GM12878 (cell line): Measurements from ENCODE around the gene CENPE. TPM values are rescaled to one million over a fixed set of nuclear protein-coding genes. Genes with fewer than 3 reads are reported as not detected.

Source experiments
- ATAC-seq: fragments of 200-7000 bp; cut with Tn5 transposase; 3 replicates; pipeline ENCODE4 v1.9.1; 2020; ENCODE audit warnings: mild to moderate bottlenecking, moderate library complexity
- BruUV-seq: library from RNA; stranded (reverse); fragments of 400-500 nt; replicated peaks from 2 replicates; lab custom pipeline; 2021; lab: Mats Ljungman, UMichigan
- CTCF ChIA-PET: fragments of 300-600 bp; sonication (Branson Sonifier 250); formaldehyde crosslinking; extraction: SDS; loops from one replicate; lab custom pipeline; 2021; ENCODE audit warnings: inconsistent platforms; lab: Yijun Ruan, JAX
- POLR2A ChIA-PET: fragments of 350-600 bp; formaldehyde crosslinking; extraction: SDS; loops from one replicate; lab custom pipeline; 2021; ENCODE audit warnings: inconsistent platforms; lab: Charles Lee
- RAD21 ChIA-PET: fragments of 300-600 bp; sonication (Branson Sonifier 250); formaldehyde crosslinking; loops from one replicate; lab custom pipeline; 2023; ENCODE audit warnings: antibody characterized with exemption; ENCODE audit not compliant: unreplicated experiment; lab: Charles Lee
- SMC1A ChIA-PET: fragments of 300-600 bp; sonication (Branson Sonifier 250); formaldehyde crosslinking; loops from one replicate; lab custom pipeline; 2023; ENCODE audit not compliant: unreplicated experiment, uncharacterized antibody; lab: Charles Lee
- DNase-seq: peaks from one replicate; pipeline ENCODE4 v3.0.0-alpha.2; 2011; ENCODE audit warnings: low read depth, low spot score
- FAIRE-seq: peaks from 3 replicates; lab custom pipeline; 2011; peaks lifted over from hg19 to GRCh38; lab: Jason Lieb, UNC
- H2AFZ ChIP-seq: 2 replicates; pipeline ENCODE4 v1.6.0; 2011; ENCODE audit warnings: low read depth, low read length, control low read depth; ENCODE audit not compliant: control insufficient read depth
- H3K27ac ChIP-seq: 2 replicates; pipeline ENCODE4 v1.5.1; 2011; ENCODE audit warnings: control low read depth; ENCODE audit not compliant: control insufficient read depth, insufficient read depth
- H3K27me3 ChIP-seq, 2 experiments: replicated peaks in 1 of 2; 2 replicates each; pipeline versions ENCODE4 v1.6.0 to v1.6.1; 2011; ENCODE audit warnings: low read length in 1 of 2; ENCODE audit not compliant: control insufficient read depth in 2 of 2, insufficient read depth in 2 of 2
- H3K36me3 ChIP-seq, 2 experiments: 2 replicates each; pipeline ENCODE4 v1.5.1; 2011; ENCODE audit warnings: low read length in 1 of 2; ENCODE audit not compliant: control insufficient read depth in 2 of 2, insufficient read depth in 2 of 2
- H3K4me1 ChIP-seq: 2 replicates; pipeline ENCODE4 v1.6.1; 2011; ENCODE audit warnings: mild to moderate bottlenecking, low read length, moderate library complexity, mixed read lengths; ENCODE audit not compliant: control insufficient read depth, insufficient read depth
- H3K4me2 ChIP-seq: 2 replicates; pipeline ENCODE4 v1.6.0; 2011; ENCODE audit warnings: control low read depth; ENCODE audit not compliant: control insufficient read depth, insufficient read depth
- H3K4me3 ChIP-seq: fragments of 200-600 bp; sonication (generic); 2 replicates; pipeline ENCODE4 v1.5.1; 2016
- H3K79me2 ChIP-seq: 2 replicates; pipeline ENCODE4 v1.6.0; 2011; ENCODE audit warnings: low read length; ENCODE audit not compliant: control insufficient read depth, insufficient read depth
- H3K9ac ChIP-seq: 2 replicates; pipeline ENCODE4 v1.8.0; 2011; ENCODE audit warnings: low read length, control low read depth, mixed read lengths; ENCODE audit not compliant: control insufficient read depth, insufficient read depth
- H3K9me3 ChIP-seq: replicated peaks from 3 replicates; pipeline ENCODE4 v1.5.1; 2011; ENCODE audit warnings: mild to moderate bottlenecking, low read length; ENCODE audit not compliant: control insufficient read depth, insufficient read depth
- H4K20me1 ChIP-seq: 2 replicates; pipeline ENCODE4 v1.6.0; 2011; ENCODE audit not compliant: control insufficient read depth, insufficient read depth
- BHLHE40 ChIP-seq, 2 experiments: fragments of 450-650 bp in 1 of 2; IDR thresholded peaks; 2 replicates each; pipeline ENCODE4 v1.6.1; 2011 to 2017; ENCODE audit warnings: low read depth in 2 of 2, borderline replicate concordance in 1 of 2, improper control_type of control experiment in 1 of 2, low read length in 1 of 2, mild to moderate bottlenecking in 1 of 2
- BRCA1 ChIP-seq: IDR thresholded peaks from 2 replicates; pipeline ENCODE4 v1.6.1; 2011; ENCODE audit warnings: low read depth, low read length, improper control_type of control experiment
- CBFB ChIP-seq: IDR thresholded peaks from 2 replicates; pipeline ENCODE4 v1.6.1; 2016; ENCODE audit warnings: antibody characterized with exemption, low read depth
- CREM ChIP-seq: IDR thresholded peaks from 2 replicates; pipeline ENCODE4 v1.6.1; 2014; ENCODE audit warnings: antibody characterized with exemption, low read depth
- DPF2 ChIP-seq: fragments of 450-650 bp; IDR thresholded peaks from 2 replicates; pipeline ENCODE4 v1.6.1; 2017; ENCODE audit warnings: mild to moderate bottlenecking
- FOS ChIP-seq: IDR thresholded peaks from 3 replicates; pipeline ENCODE4 v1.6.1; 2011; ENCODE audit warnings: borderline replicate concordance; ENCODE audit not compliant: insufficient read length; ENCODE audit errors: extremely low read depth
- IKZF2 ChIP-seq, 2 experiments: fragments of 450-650 bp; IDR thresholded peaks; 2 replicates each; pipeline ENCODE4 v1.6.1; 2017; ENCODE audit warnings: mild to moderate bottlenecking in 2 of 2, moderate library complexity in 2 of 2
- KDM1A ChIP-seq: fragments of 200-600 bp; sonication (generic); IDR thresholded peaks from 2 replicates; pipeline ENCODE4 v1.6.1; 2016; ENCODE audit warnings: borderline replicate concordance
- LARP7 ChIP-seq: fragments of 450-650 bp; IDR thresholded peaks from 2 replicates; pipeline ENCODE4 v1.6.1; 2017; ENCODE audit warnings: mild to moderate bottlenecking
- MEF2B ChIP-seq: fragments of 450-650 bp; IDR thresholded peaks from 2 replicates; pipeline ENCODE4 v1.6.1; 2018; ENCODE audit warnings: mild to moderate bottlenecking, moderate library complexity; ENCODE audit not compliant: partially characterized antibody, poor library complexity, severe bottlenecking
- NRF1 ChIP-seq: conservative IDR thresholded peaks from 2 replicates; pipeline ENCODE4 v1.6.1; 2011; ENCODE audit warnings: mild to moderate bottlenecking, low read depth, low read length, improper control_type of control experiment
- POLR2A ChIP-seq: IDR thresholded peaks from 2 replicates; pipeline ENCODE4 v1.6.1; 2011; ENCODE audit warnings: low read depth, mild to moderate bottlenecking, low read length
- PRDM15 ChIP-seq: fragments of 450-650 bp; formaldehyde crosslinking; IDR thresholded peaks from 2 replicates; pipeline ENCODE4 v1.4.0; 2020; ENCODE audit warnings: mild to moderate bottlenecking, moderate library complexity
- RELB ChIP-seq: fragments of 450-650 bp; IDR thresholded peaks from 2 replicates; pipeline ENCODE4 v1.6.1; 2017; ENCODE audit warnings: low read depth, mild to moderate bottlenecking, moderate library complexity
- RFX5 ChIP-seq: IDR thresholded peaks from 2 replicates; pipeline ENCODE4 v1.6.1; 2011; ENCODE audit warnings: low read depth, low read length, improper control_type of control experiment
- TCF3 ChIP-seq: IDR thresholded peaks from 2 replicates; pipeline ENCODE4 v1.6.1; 2012; ENCODE audit warnings: low read depth, mild to moderate bottlenecking, low read length, borderline replicate concordance; ENCODE audit not compliant: insufficient read depth
- USF2 ChIP-seq: IDR thresholded peaks from 2 replicates; pipeline ENCODE4 v1.6.1; 2011; ENCODE audit warnings: low read depth, low read length, improper control_type of control experiment, borderline replicate concordance
- ZNF207 ChIP-seq: fragments of 450-650 bp; IDR thresholded peaks from 2 replicates; pipeline ENCODE4 v1.6.1; 2014; ENCODE audit warnings: antibody characterized with exemption, mild to moderate bottlenecking, borderline replicate concordance
- ZNF217 ChIP-seq: fragments of 450-650 bp; IDR thresholded peaks from 2 replicates; pipeline ENCODE4 v1.6.1; 2017; ENCODE audit warnings: antibody characterized with exemption, mild to moderate bottlenecking
- WGBS: methylation state at CpG from one replicate; pipeline ENCODE4 v1.1.6; 2016; ENCODE audit warnings: low lambda C conversion rate; ENCODE audit not compliant: insufficient replicate concordance, insufficient coverage; ENCODE audit errors: missing lambda C conversion rate; 5-methylcytosine and 5-hydroxymethylcytosine counted together
- in situ Hi-C: fragments of 300-500 bp; cut with MboI; formaldehyde crosslinking; loops from 9 replicates; pipeline ENCODE4 v1.14.3; 2018; ENCODE audit warnings: mixed read lengths
- intact Hi-C: fragments of 100-400 bp; cut with micrococcal nuclease; formaldehyde crosslinking; loops from one replicate; pipeline ENCODE4 v1.14.2; 2022; ENCODE audit not compliant: unreplicated experiment
- polyA plus RNA-seq, 11 experiments: library from polyadenylated mRNA; depleted of rRNA in 4 of 11; unstranded in 6 of 11; stranded (reverse) in 5 of 11; fragments of >200 nt; fragmentation: Nextera tagmentation in 4 of 11; fragmentation: Illumina TruSeq in 1 of 11; extraction: Ambion mirVana in 4 of 11; extraction: Trizol in 1 of 11; gene quantifications; 1 replicate in 1 of 11; 2 replicates in 10 of 11; pipeline versions ENCODE4 v1.2.1 to v1.2.3, GENCODE V29; 2011 to 2016; ENCODE audit warnings: inconsistent platforms in 2 of 11, missing spikeins in 2 of 11, low read depth in 1 of 11
- total RNA-seq, 4 experiments: library from RNA; depleted of rRNA in 3 of 4; stranded (reverse); fragments of >200 nt in 3 of 4; fragmentation: Illumina TruSeq in 1 of 4; extraction: Trizol in 1 of 4; gene quantifications; 2 replicates each; pipeline versions ENCODE4 v1.2.1 to v1.2.3, GENCODE V29; 2013 to 2021
- TF ChIP-seq, protein P1 (sequence below): IDR thresholded peaks from 2 replicates; pipeline ENCODE4 v1.6.1; 2011; ENCODE audit warnings: low read depth, mild to moderate bottlenecking, low read length, moderate library complexity, borderline replicate concordance; ENCODE audit errors: extremely low read depth

The CENPE gene
- total and polyA plus RNA-seq, 10 of the 15 experiments (the other 5 are each of a cell fraction or from before 2014, with no cell fraction given), result 10.2 to 53.6 (median 25.2) TPM

- POLR2A ChIA-PET, result no interaction called here
- Histone ChIP-seq H3K4me1 (no peaks in the 10 kb centered on the region), H3K9me3 (peaks cover 3% of the 10 kb centered on the region; the same call in 1 of the 3 replicates), H3K27me3 (no peaks in the 10 kb centered on the region), H3K4me2 (no peak overlapping the region), H3K36me3 (peaks cover 0 to 7% of the 10 kb centered on the region in 2 experiments; a peak in 1 of 4 replicates), H2AFZ (no peak overlapping the region), H3K27ac (no peak overlapping the region), H3K9ac (no peak overlapping the region), H3K79me2 (no peaks in the 10 kb centered on the region), H3K4me3 (no peak overlapping the region), H4K20me1 (no peaks in the 10 kb centered on the region)
- in situ Hi-C loops, result no loop called here
- SMC1A ChIA-PET, result no interaction called here
- WGBS, result 95% methylated on average over 3 of the region's 3 CpGs
- no peak for ATAC-seq
- RAD21 ChIA-PET, result interaction anchor here (0.7 kb wide), 1 partner anchor 412 kb away, joined by 6 read pairs; no protein-coding TSS in a partner anchor
- intact Hi-C loops, result no loop called here
- FAIRE-seq, result no peak
- no peak for DNase-seq
- TF ChIP-seq, protein P1, sequence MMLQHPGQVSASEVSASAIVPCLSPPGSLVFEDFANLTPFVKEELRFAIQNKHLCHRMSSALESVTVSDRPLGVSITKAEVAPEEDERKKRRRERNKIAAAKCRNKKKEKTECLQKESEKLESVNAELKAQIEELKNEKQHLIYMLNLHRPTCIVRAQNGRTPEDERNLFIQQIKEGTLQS, result no peak
- no peak for TF ChIP-seq ZNF217
- TF ChIP-seq TCF3, result no peak
- TF ChIP-seq ZNF207, result no peak
- TF ChIP-seq NRF1, result no peak
- TF ChIP-seq CREM, result no peak
- no peak for TF ChIP-seq IKZF2 (IDR thresholded peaks at IDR 0.05)
- TF ChIP-seq MEF2B, result no peak
- no peak for TF ChIP-seq PRDM15 (CRISPR knock-in tag)
- no peak for TF ChIP-seq RELB
- TF ChIP-seq FOS, result no peak
- no peak for TF ChIP-seq RFX5
- TF ChIP-seq KDM1A, result no peak
- TF ChIP-seq LARP7, result no peak
- no peak for TF ChIP-seq BHLHE40 (IDR thresholded peaks at IDR 0.05; ENCODE audit: borderline replicate concordance in 1 of 2, low read depth in 2 of 2, low read length in 1 of 2)
- no peak for TF ChIP-seq BRCA1
- no peak for TF ChIP-seq USF2
- TF ChIP-seq CBFB, result no peak
- TF ChIP-seq DPF2, result no peak
- TF ChIP-seq POLR2A, result no peak
- BruUV-seq, result no TSS peak
- CTCF ChIA-PET, result no interaction called here
Measured at GRCh38 chr4:103126126-103126525, 72.0 kb downstream of the CENPE start.
